Naive thymus-derived CD4-positive, alpha-beta T cell (primary cell): ENCODE measurements around the gene GADD45B. TPM values are rescaled to one million over a fixed set of nuclear protein-coding genes. Genes with fewer than 3 reads are reported as not detected.

ENCODE experiments used
- ATAC-seq: fragments of 150-1000 bp; cut with Tn5 transposase; 2 replicates; pipeline ENCODE4 v1.10.0; 2021; ENCODE audit warnings: mild to moderate bottlenecking, moderate library complexity
- CTCF ChIA-PET: fragments of 350-600 bp; sonication (Branson Sonifier 250); formaldehyde crosslinking; loops from one replicate; lab custom pipeline; 2021; ENCODE audit warnings: antibody characterized with exemption; lab: Charles Lee
- POLR2A ChIA-PET: fragments of 350-600 bp; sonication (Branson Sonifier 250); formaldehyde crosslinking; loops from one replicate; lab custom pipeline; 2021; ENCODE audit warnings: antibody characterized with exemption, inconsistent platforms; lab: Charles Lee
- DNase-seq, 9 donors: peaks; one replicate each; pipeline versions ENCODE4 v3.0.0 to v3.0.0-alpha.2; 2020 to 2022; ENCODE audit warnings: mixed read lengths in 1 of 9
- H3K27ac ChIP-seq: one replicate; pipeline ENCODE4 v1.7.0; 2013; ENCODE audit warnings: mild to moderate bottlenecking, low read depth, low read length, moderate library complexity
- H3K27me3 ChIP-seq, 2 donors: one replicate each; pipeline ENCODE4 v1.7.0; 2013; ENCODE audit warnings: low read length in 2 of 2, mild to moderate bottlenecking in 2 of 2, moderate library complexity in 2 of 2; ENCODE audit not compliant: control insufficient read depth in 2 of 2, insufficient read depth in 2 of 2
- H3K36me3 ChIP-seq, 3 experiments: 1 replicate in 2 of 3; 2 replicates in 1 of 3; pipeline ENCODE4 v1.7.0; 2013; ENCODE audit warnings: low read length in 3 of 3, mild to moderate bottlenecking in 3 of 3, moderate library complexity in 1 of 3; ENCODE audit not compliant: insufficient read depth in 3 of 3, control insufficient read depth in 2 of 3
- H3K4me1 ChIP-seq, 2 donors: one replicate each; pipeline ENCODE4 v1.7.0; 2013; ENCODE audit warnings: low read length in 2 of 2, mild to moderate bottlenecking in 2 of 2, moderate library complexity in 1 of 2; ENCODE audit not compliant: control insufficient read depth in 2 of 2, insufficient read depth in 2 of 2
- H3K4me3 ChIP-seq: 2 replicates; pipeline ENCODE4 v1.7.0; 2013; ENCODE audit warnings: mild to moderate bottlenecking, low read length
- H3K9me3 ChIP-seq, 3 experiments: 1 replicate in 2 of 3; 2 replicates in 1 of 3; pipeline ENCODE4 v1.7.0; 2013; ENCODE audit warnings: low read length in 3 of 3; ENCODE audit not compliant: control insufficient read depth in 2 of 3
- H3K27ac Mint-ChIP-seq, 9 donors: one replicate each; pipeline ENCODE4 v1.8.0; 2020 to 2022; ENCODE audit warnings: mixed read lengths in 9 of 9, mild to moderate bottlenecking in 8 of 9, moderate library complexity in 5 of 9, inconsistent platforms in 2 of 9
- H3K27me3 Mint-ChIP-seq, 5 donors: one replicate each; pipeline ENCODE4 v1.8.0; 2021 to 2022; ENCODE audit warnings: mixed read lengths in 5 of 5, mild to moderate bottlenecking in 1 of 5
- H3K36me3 Mint-ChIP-seq, 5 donors: one replicate each; pipeline ENCODE4 v1.8.0; 2020 to 2022; ENCODE audit warnings: mixed read lengths in 5 of 5, mild to moderate bottlenecking in 3 of 5, inconsistent platforms in 1 of 5
- H3K4me1 Mint-ChIP-seq, 7 donors: one replicate each; pipeline ENCODE4 v1.8.0; 2020 to 2022; ENCODE audit warnings: mixed read lengths in 7 of 7, mild to moderate bottlenecking in 3 of 7, inconsistent platforms in 1 of 7
- H3K4me3 Mint-ChIP-seq, 10 donors: one replicate each; pipeline ENCODE4 v1.8.0; 2020 to 2022; ENCODE audit warnings: mild to moderate bottlenecking in 10 of 10, mixed read lengths in 10 of 10, moderate library complexity in 6 of 10, inconsistent platforms in 2 of 10
- H3K9me3 Mint-ChIP-seq, 11 donors: one replicate each; pipeline ENCODE4 v1.8.0; 2020 to 2022; ENCODE audit warnings: mixed read lengths in 11 of 11, mild to moderate bottlenecking in 4 of 11, inconsistent platforms in 1 of 11, moderate library complexity in 1 of 11
- intact Hi-C, 2 donors: fragments of 100-400 bp; cut with micrococcal nuclease; formaldehyde crosslinking; loops; one replicate each; pipeline ENCODE4 v1.15.1; 2023
- polyA plus RNA-seq, 2 donors: library from polyadenylated mRNA; unstranded; fragments of 300-500 nt; fragmentation: Illumina TruSeq; gene quantifications; one replicate each; pipeline ENCODE4 v1.2.3, GENCODE V29; 2021
- total RNA-seq, 6 experiments: library from RNA in 5 of 6; stranded (reverse) in 5 of 6; gene quantifications; 1 replicate in 5 of 6; 2 replicates in 1 of 6; pipeline ENCODE4 v1.2.3 and lab custom pipeline; 2021 to 2026

Gene GADD45B
- total and polyA plus RNA-seq, 7 experiments from 2014 or later = 30.1 to 157 (median 82.8) TPM

DNA sequence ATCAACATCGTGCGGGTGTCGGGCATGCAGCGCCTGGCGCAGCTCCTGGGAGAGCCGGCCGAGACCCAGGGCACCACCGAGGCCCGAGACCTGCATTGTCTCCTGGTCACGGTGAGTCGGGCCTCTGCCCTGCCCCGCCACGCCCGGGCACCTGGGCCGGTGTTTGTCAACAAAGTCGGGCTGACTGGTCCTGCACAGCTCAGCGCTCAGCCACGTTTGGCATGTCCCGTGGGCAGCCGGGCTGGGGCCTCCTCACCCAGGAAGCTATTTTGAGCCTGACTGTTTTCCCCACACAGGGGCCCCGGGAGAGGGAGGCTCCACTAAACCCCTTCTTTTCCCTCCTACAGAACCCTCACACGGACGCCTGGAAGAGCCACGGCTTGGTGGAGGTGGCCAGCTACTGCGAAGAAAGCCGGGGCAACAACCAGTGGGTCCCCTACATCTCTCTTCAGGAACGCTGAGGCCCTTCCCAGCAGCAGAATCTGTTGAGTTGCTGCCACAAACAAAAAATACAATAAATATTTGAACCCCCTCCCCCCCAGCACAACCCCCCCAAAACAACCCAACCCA is 1.3 kb downstream of the GADD45B start:
- H3K27ac Mint-ChIP-seq = peak overlapping the region; percentile 92 to 99 (median 96)
- intact Hi-C loops = loop anchor here in 1 of 2 donors (2.0 to 5.0 kb wide), 4 partner anchors 210 to 700 kb away; partner anchors contain the start of genes DOT1L, S1PR4 and THOP1
- ChIA-PET POLR2A (interaction anchor here (0.6 to 7.4 kb wide), 34 partner anchors 11 to 1651 kb away, joined by 3 to 415 read pairs (median 12); partner anchors contain the start of genes LMNB2 and TIMM13), CTCF (interaction anchor here (0.5 to 6.7 kb wide), 12 partner anchors 10 to 159 kb away, joined by 3 to 78 read pairs (median 6); no protein-coding TSS in a partner anchor)
- H3K4me1 Mint-ChIP-seq = peaks cover 7 to 23% (median 19%) of the 10 kb centered on the region in 7 donors
- peak in 1 of 9 donors; percentile 24 for DNase-seq
- Histone ChIP-seq H3K9me3 (peaks cover 0 to 3% (median 0%) of the 10 kb centered on the region in 3 experiments), H3K4me3 (peak overlapping the region; percentile 91), H3K27me3 (no peaks in the 10 kb centered on the region), H3K4me1 (peaks cover 0 to 14% of the 10 kb centered on the region in 2 donors), H3K27ac (peak overlapping the region; percentile 90), H3K36me3 (peaks cover 0 to 16% (median 0%) of the 10 kb centered on the region in 3 experiments)
- no peak for ATAC-seq
- peaks cover 0 to 7% (median 0%) of the 10 kb centered on the region in 5 donors for H3K27me3 Mint-ChIP-seq
- peak overlapping the region; percentile 97 to 100 (median 99) for H3K4me3 Mint-ChIP-seq
- H3K9me3 Mint-ChIP-seq = peaks cover 0 to 18% (median 0%) of the 10 kb centered on the region in 11 donors
- H3K36me3 Mint-ChIP-seq = peaks cover 0 to 19% (median 6%) of the 10 kb centered on the region in 5 donors

GRCh38 chr19:2477732-2478191 is 1.8 kb downstream of the GADD45B start:
- POLR2A ChIA-PET = interaction anchor here (0.6 to 7.4 kb wide), 21 partner anchors 11 to 1650 kb away, joined by 3 to 415 read pairs (median 25); partner anchors contain the start of genes LMNB2 and TIMM13
- H3K36me3 Mint-ChIP-seq = peaks cover 0 to 19% (median 6%) of the 10 kb centered on the region in 5 donors

GRCh38 chr19:2478278-2478755 is 2.4 kb downstream of the GADD45B start:
- Histone ChIP-seq H3K4me1 (peaks cover 0 to 14% of the 10 kb centered on the region in 2 donors), H3K27ac (peak overlapping the region; percentile 90), H3K4me3 (peak overlapping the region; percentile 91), H3K36me3 (peaks cover 0 to 16% (median 0%) of the 10 kb centered on the region in 3 experiments), H3K9me3 (peaks cover 0 to 13% (median 0%) of the 10 kb centered on the region in 3 experiments), H3K27me3 (no peaks in the 10 kb centered on the region)
- ChIA-PET CTCF (interaction anchor here (0.6 to 6.7 kb wide), 9 partner anchors 27 to 198 kb away, joined by 3 to 78 read pairs (median 4); no protein-coding TSS in a partner anchor), POLR2A (interaction anchor here (0.6 to 7.4 kb wide), 22 partner anchors 10 to 1650 kb away, joined by 3 to 415 read pairs (median 24); partner anchors contain the start of gene LMNB2)
- peak; percentile 11 for ATAC-seq
- Mint-ChIP-seq H3K9me3 (peaks cover 0 to 27% (median 9%) of the 10 kb centered on the region in 11 donors), H3K27me3 (peaks cover 0 to 7% (median 0%) of the 10 kb centered on the region in 5 donors), H3K4me1 (peaks cover 7 to 23% (median 19%) of the 10 kb centered on the region in 7 donors), H3K27ac (peak overlapping the region; percentile 86 to 96 (median 93)), H3K4me3 (peak overlapping the region; percentile 97 to 100 (median 99)), H3K36me3 (peaks cover 0 to 19% (median 6%) of the 10 kb centered on the region in 5 donors)
- intact Hi-C loops = loop anchor here (1.0 to 5.0 kb wide), 7 partner anchors 10 to 699 kb away; partner anchors contain the start of genes DOT1L (in 1 of the 2) and S1PR4 (in 1 of the 2)
- peak; percentile 29 to 76 (median 64) for DNase-seq

More at GRCh38 chr19:2477732-2478191, 1.8 kb downstream of the GADD45B start:
- Mint-ChIP-seq H3K4me3 (peak overlapping the region; percentile 97 to 100 (median 99)), H3K27me3 (peaks cover 0 to 7% (median 0%) of the 10 kb centered on the region in 5 donors), H3K4me1 (peaks cover 7 to 23% (median 19%) of the 10 kb centered on the region in 7 donors), H3K27ac (peak overlapping the region; percentile 86 to 98 (median 95)), H3K9me3 (peaks cover 0 to 22% (median 5%) of the 10 kb centered on the region in 11 donors)
- intact Hi-C loops = loop anchor here (1.0 to 5.0 kb wide), 8 partner anchors 11 to 700 kb away; partner anchors contain the start of genes DOT1L (in 1 of the 2), S1PR4 (in 1 of the 2) and THOP1 (in 1 of the 2)
- ATAC-seq (no peak), DNase-seq (peak in 2 of 9 donors; percentile 21 to 53)
- Histone ChIP-seq H3K4me3 (peak overlapping the region; percentile 91), H3K27ac (peak overlapping the region; percentile 90), H3K4me1 (peaks cover 0 to 14% of the 10 kb centered on the region in 2 donors), H3K9me3 (peaks cover 0 to 8% (median 0%) of the 10 kb centered on the region in 3 experiments), H3K27me3 (no peaks in the 10 kb centered on the region), H3K36me3 (peaks cover 0 to 16% (median 0%) of the 10 kb centered on the region in 3 experiments)
- CTCF ChIA-PET = interaction anchor here (0.6 to 6.7 kb wide), 9 partner anchors 28 to 197 kb away, joined by 3 to 78 read pairs (median 4); no protein-coding TSS in a partner anchor

- peak overlapping the region; percentile 91 for H3K4me3 ChIP-seq
- Mint-ChIP-seq H3K36me3 (peaks cover 0 to 22% (median 6%) of the 10 kb centered on the region in 5 donors), H3K27ac (peak overlapping the region; percentile 86 to 96 (median 93)), H3K9me3 (peaks cover 0 to 31% (median 13%) of the 10 kb centered on the region in 11 donors), H3K4me3 (peak overlapping the region; percentile 97 to 100 (median 99)), H3K4me1 (peaks cover 8 to 23% (median 19%) of the 10 kb centered on the region in 7 donors), H3K27me3 (peaks cover 0 to 7% (median 0%) of the 10 kb centered on the region in 5 donors)
- DNase-seq = peak; percentile 46 to 83 (median 67)
- no peaks in the 10 kb centered on the region for H3K27me3 ChIP-seq
- peak; percentile 26 for ATAC-seq
- peaks cover 0 to 16% (median 0%) of the 10 kb centered on the region in 3 experiments for H3K36me3 ChIP-seq
- ChIA-PET POLR2A (interaction anchor here (0.8 to 7.4 kb wide), 20 partner anchors 10 to 159 kb away, joined by 3 to 415 read pairs (median 30); partner anchors contain the start of gene LMNB2), CTCF (interaction anchor here (0.8 to 6.7 kb wide), 6 partner anchors 29 to 158 kb away, joined by 3 to 78 read pairs (median 10); no protein-coding TSS in a partner anchor)
- H3K9me3 ChIP-seq = peaks cover 0 to 19% (median 0%) of the 10 kb centered on the region in 3 experiments
- intact Hi-C loops = loop anchor here (1.0 to 5.0 kb wide), 7 partner anchors 9 to 698 kb away; partner anchors contain the start of genes DOT1L (in 1 of the 2) and S1PR4 (in 1 of the 2)
- peak overlapping the region; percentile 90 for H3K27ac ChIP-seq
- H3K4me1 ChIP-seq = peaks cover 0 to 14% of the 10 kb centered on the region in 2 donors
These were observed 3.0 kb downstream of the GADD45B start for GRCh38 chr19:2478756-2479555.

DNA sequence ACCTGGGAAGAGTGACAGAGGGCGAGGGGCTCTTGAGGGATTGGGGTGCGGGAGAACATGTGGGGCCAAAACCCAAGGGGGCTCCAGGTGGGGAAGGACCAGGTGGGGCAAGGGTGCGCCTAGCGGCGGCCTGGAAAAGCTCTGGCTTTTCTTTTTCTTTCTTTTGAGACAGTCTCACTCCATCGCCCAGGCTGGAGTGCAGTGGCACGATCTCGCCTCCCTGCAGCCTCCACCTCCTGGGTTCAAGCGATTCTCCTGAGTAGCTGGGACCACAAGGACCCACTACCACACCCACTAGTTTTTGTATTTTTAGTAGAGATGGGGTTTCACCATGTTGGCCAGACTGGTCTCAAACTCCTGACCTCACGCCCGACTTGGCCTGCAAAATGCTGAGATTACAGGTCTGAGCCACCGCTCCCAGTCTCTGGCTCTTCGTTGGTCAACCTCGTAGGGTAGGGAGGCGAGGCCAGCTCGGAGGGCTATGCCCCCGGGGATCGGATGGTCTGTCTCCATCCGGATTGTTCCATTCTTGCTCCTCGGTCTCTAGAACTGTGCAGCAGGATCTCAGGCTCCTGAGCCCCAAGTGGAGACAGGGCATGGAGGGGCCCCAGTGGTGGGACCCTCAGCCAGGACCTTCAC is 3.7 kb downstream of the GADD45B start:
- H3K36me3 Mint-ChIP-seq = peaks cover 0 to 22% (median 6%) of the 10 kb centered on the region in 5 donors
- H3K9me3 Mint-ChIP-seq = peaks cover 0 to 34% (median 13%) of the 10 kb centered on the region in 11 donors
- H3K27ac Mint-ChIP-seq = peak overlapping the region in 8 of 9 donors; percentile 31 to 96 (median 76)
- peak overlapping the region; percentile 91 for H3K4me3 ChIP-seq
- H3K36me3 ChIP-seq = peaks cover 0 to 16% (median 0%) of the 10 kb centered on the region in 3 experiments
- ATAC-seq (no peak), DNase-seq (no peak)
- H3K9me3 ChIP-seq = peaks cover 0 to 19% (median 0%) of the 10 kb centered on the region in 3 experiments
- intact Hi-C loops = loop anchor here (2.0 to 5.0 kb wide), 4 partner anchors 73 to 698 kb away; partner anchors contain the start of genes DOT1L (in 1 of the 2) and S1PR4 (in 1 of the 2)
- peak overlapping the region; percentile 90 for H3K27ac ChIP-seq
- peaks cover 0 to 14% of the 10 kb centered on the region in 2 donors for H3K4me1 ChIP-seq
- CTCF ChIA-PET = interaction anchor here (6.7 kb wide), 1 partner anchor 131 kb away, joined by 78 read pairs; no protein-coding TSS in a partner anchor
- H3K27me3 Mint-ChIP-seq = peaks cover 0 to 10% (median 0%) of the 10 kb centered on the region in 5 donors
- H3K27me3 ChIP-seq = no peaks in the 10 kb centered on the region
- peaks cover 8 to 23% (median 19%) of the 10 kb centered on the region in 7 donors for H3K4me1 Mint-ChIP-seq
- POLR2A ChIA-PET = interaction anchor here (0.6 to 7.4 kb wide), 10 partner anchors 9 to 135 kb away, joined by 3 to 415 read pairs (median 22); no protein-coding TSS in a partner anchor
- H3K4me3 Mint-ChIP-seq = peak overlapping the region; percentile 65 to 100 (median 98)
